GM12878 (cell line): ENCODE measurements around the gene ATG14.

Experiments used
- ATF2 ChIP-seq: IDR thresholded peaks from 2 replicates; pipeline ENCODE4 v1.6.1; 2012; ENCODE audit warnings: low read length, inconsistent platforms
- CHD2 ChIP-seq: IDR thresholded peaks from 2 replicates; pipeline ENCODE4 v1.6.1; 2011; ENCODE audit warnings: low read depth, low read length, improper control_type of control experiment, borderline replicate concordance
- GABPA ChIP-seq: IDR thresholded peaks from 2 replicates; pipeline ENCODE4 v1.6.1; 2014; ENCODE audit warnings: antibody characterized with exemption, low read depth, mild to moderate bottlenecking, inconsistent platforms
- JUND ChIP-seq: IDR thresholded peaks from 2 replicates; pipeline ENCODE4 v1.6.1; 2012; ENCODE audit warnings: low read depth, mild to moderate bottlenecking, low read length, improper control_type of control experiment, moderate library complexity
- POLR2AphosphoS5 ChIP-seq: IDR thresholded peaks from 2 replicates; pipeline ENCODE4 v1.6.1; 2011; ENCODE audit warnings: mild to moderate bottlenecking, low read length, inconsistent platforms
- SP1 ChIP-seq: IDR thresholded peaks from one replicate; pipeline ENCODE4 v1.6.1; 2011; ENCODE audit warnings: low read depth, low read length
- TF ChIP-seq, protein P1 (sequence below), 3 experiments: IDR thresholded peaks in 2 of 3; conservative IDR thresholded peaks in 1 of 3; 2 replicates each; pipeline ENCODE4 v1.5.1; 2011; ENCODE audit warnings: low read depth in 3 of 3, low read length in 3 of 3, mild to moderate bottlenecking in 3 of 3, control low read depth in 2 of 3, moderate library complexity in 2 of 3, inconsistent platforms in 1 of 3, mixed read lengths in 1 of 3; ENCODE audit not compliant: control insufficient read depth in 2 of 3, insufficient read depth in 1 of 3; ENCODE audit errors: extremely low read depth in 1 of 3
- TF ChIP-seq, protein P2 (sequence below): fragments of 450-650 bp; IDR thresholded peaks from 2 replicates; pipeline ENCODE4 v1.6.1; 2017; ENCODE audit warnings: mild to moderate bottlenecking, moderate library complexity

- TF ChIP-seq ATF2 (no peak), GABPA (no peak), POLR2AphosphoS5 (no peak), JUND (no peak), CHD2 (no peak), SP1 (no peak)
- TF ChIP-seq, protein P1, sequence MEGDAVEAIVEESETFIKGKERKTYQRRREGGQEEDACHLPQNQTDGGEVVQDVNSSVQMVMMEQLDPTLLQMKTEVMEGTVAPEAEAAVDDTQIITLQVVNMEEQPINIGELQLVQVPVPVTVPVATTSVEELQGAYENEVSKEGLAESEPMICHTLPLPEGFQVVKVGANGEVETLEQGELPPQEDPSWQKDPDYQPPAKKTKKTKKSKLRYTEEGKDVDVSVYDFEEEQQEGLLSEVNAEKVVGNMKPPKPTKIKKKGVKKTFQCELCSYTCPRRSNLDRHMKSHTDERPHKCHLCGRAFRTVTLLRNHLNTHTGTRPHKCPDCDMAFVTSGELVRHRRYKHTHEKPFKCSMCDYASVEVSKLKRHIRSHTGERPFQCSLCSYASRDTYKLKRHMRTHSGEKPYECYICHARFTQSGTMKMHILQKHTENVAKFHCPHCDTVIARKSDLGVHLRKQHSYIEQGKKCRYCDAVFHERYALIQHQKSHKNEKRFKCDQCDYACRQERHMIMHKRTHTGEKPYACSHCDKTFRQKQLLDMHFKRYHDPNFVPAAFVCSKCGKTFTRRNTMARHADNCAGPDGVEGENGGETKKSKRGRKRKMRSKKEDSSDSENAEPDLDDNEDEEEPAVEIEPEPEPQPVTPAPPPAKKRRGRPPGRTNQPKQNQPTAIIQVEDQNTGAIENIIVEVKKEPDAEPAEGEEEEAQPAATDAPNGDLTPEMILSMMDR (IDR thresholded peaks at IDR 0.05 in 2 of 3, conservative IDR thresholded peaks at IDR 0.05 in 1 of 3; ENCODE audit: control insufficient read depth in 2 of 3, extremely low read depth in 1 of 3, insufficient read depth in 1 of 3, low read depth in 3 of 3, low read length in 3 of 3) = no peak
- TF ChIP-seq, protein P2, sequence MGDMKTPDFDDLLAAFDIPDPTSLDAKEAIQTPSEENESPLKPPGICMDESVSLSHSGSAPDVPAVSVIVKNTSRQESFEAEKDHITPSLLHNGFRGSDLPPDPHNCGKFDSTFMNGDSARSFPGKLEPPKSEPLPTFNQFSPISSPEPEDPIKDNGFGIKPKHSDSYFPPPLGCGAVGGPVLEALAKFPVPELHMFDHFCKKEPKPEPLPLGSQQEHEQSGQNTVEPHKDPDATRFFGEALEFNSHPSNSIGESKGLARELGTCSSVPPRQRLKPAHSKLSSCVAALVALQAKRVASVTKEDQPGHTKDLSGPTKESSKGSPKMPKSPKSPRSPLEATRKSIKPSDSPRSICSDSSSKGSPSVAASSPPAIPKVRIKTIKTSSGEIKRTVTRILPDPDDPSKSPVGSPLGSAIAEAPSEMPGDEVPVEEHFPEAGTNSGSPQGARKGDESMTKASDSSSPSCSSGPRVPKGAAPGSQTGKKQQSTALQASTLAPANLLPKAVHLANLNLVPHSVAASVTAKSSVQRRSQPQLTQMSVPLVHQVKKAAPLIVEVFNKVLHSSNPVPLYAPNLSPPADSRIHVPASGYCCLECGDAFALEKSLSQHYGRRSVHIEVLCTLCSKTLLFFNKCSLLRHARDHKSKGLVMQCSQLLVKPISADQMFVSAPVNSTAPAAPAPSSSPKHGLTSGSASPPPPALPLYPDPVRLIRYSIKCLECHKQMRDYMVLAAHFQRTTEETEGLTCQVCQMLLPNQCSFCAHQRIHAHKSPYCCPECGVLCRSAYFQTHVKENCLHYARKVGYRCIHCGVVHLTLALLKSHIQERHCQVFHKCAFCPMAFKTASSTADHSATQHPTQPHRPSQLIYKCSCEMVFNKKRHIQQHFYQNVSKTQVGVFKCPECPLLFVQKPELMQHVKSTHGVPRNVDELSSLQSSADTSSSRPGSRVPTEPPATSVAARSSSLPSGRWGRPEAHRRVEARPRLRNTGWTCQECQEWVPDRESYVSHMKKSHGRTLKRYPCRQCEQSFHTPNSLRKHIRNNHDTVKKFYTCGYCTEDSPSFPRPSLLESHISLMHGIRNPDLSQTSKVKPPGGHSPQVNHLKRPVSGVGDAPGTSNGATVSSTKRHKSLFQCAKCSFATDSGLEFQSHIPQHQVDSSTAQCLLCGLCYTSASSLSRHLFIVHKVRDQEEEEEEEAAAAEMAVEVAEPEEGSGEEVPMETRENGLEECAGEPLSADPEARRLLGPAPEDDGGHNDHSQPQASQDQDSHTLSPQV = no peak
These were observed 78.7 kb downstream of the ATG14 start for GRCh38 chr14:55332654-55333570.
